ENCODE data around the gene BLVRA.
A peak's percentile ranks its signal among the peaks of the same experiment; 100 is the strongest.
"Not testable (repeated sequence)": the region's sequence is repeated elsewhere in the genome, so short reads cannot be mapped to it uniquely, and the experiment has no call there.

BLVRA gene

DNA sequence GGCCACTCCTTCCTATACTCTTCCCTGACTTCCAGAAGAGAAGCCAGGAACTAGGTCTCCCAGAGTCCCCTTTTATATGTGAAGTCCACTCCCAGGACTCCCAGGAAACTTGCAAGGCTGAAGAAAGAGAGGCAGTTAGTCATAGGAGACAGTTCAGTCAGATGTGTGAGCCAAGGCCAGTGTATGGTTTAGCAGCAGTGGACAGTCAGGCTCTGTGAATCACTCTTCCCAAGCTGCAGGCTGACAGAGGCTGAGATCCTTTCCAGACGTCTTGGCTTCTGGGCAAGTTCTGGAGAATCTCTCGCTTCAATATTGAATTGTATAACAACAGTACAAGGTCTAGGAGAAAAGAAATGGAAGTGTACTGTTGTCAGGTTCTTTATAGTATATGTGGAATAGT lies 26.9 kb downstream of the BLVRA start:
- Mint-ChIP-seq H3K36me3 (peaks cover 2 to 15% of the 10 kb centered on the region in 2 donors), H3K27ac (no peak overlapping the region), H3K4me1 (peaks cover 0 to 2% of the 10 kb centered on the region in 2 donors), H3K4me3 (no peak overlapping the region), H3K9me3 (no peaks in the 10 kb centered on the region), H3K27me3 (no peaks in the 10 kb centered on the region)
- no peak for ATAC-seq (replicated peaks)
- no peak for DNase-seq

DNA sequence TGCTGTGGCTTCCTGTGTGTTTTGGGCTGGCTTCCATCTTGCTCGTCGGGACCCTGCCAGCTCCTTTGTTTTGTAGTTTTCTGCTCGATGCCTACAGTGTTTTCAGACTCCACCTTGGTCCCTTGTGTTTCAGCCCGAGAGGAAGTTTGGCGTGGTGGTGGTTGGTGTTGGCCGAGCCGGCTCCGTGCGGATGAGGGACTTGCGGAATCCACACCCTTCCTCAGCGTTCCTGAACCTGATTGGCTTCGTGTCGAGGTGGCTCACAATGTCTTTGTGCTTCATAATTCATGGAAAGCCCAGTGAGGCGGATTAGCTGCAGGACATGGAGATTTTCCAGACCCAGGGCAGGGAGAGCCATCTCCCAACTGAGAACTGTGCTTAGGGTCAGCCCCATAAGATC lies 29.3 kb downstream of the BLVRA start:
- ATAC-seq (replicated peaks) (no peak), DNase-seq (no peak)
- H3K4me1 Mint-ChIP-seq = peaks cover 0 to 2% of the 10 kb centered on the region in 2 donors
- no peaks in the 10 kb centered on the region for H3K9me3 Mint-ChIP-seq
- no peak overlapping the region for H3K27ac Mint-ChIP-seq
- H3K4me3 Mint-ChIP-seq = no peak overlapping the region
- peaks cover 2 to 10% of the 10 kb centered on the region in 2 donors for H3K36me3 Mint-ChIP-seq
- H3K27me3 Mint-ChIP-seq = no peaks in the 10 kb centered on the region

DNA sequence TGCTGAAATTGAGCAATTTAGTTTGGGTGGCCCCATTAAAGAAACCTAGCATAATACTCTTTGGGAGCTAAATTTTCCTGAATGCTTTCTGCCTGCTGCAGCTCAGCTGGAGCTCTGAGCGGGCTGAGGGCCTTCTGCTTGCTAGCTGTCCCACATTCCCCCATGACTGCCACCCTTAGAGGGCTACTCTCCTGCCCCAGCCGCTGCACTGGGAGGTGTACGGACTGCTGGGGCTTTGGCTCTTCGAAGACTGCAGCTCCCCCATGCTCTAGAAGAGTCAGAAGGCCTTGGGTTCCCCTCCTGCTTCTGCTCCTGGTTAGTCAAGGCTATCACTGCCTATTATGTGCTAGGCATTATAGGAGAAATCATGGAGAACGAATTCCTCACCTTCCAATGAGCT lies 31.5 kb downstream of the BLVRA start:
- no peak overlapping the region for H3K4me3 Mint-ChIP-seq
- no peaks in the 10 kb centered on the region for H3K9me3 Mint-ChIP-seq
- H3K27ac Mint-ChIP-seq = no peak overlapping the region
- DNase-seq (no peak), ATAC-seq (replicated peaks) (no peak)
- no peaks in the 10 kb centered on the region for H3K27me3 Mint-ChIP-seq
- H3K36me3 Mint-ChIP-seq = peaks cover 2 to 10% of the 10 kb centered on the region in 2 donors
- H3K4me1 Mint-ChIP-seq = no peaks in the 10 kb centered on the region

DNA sequence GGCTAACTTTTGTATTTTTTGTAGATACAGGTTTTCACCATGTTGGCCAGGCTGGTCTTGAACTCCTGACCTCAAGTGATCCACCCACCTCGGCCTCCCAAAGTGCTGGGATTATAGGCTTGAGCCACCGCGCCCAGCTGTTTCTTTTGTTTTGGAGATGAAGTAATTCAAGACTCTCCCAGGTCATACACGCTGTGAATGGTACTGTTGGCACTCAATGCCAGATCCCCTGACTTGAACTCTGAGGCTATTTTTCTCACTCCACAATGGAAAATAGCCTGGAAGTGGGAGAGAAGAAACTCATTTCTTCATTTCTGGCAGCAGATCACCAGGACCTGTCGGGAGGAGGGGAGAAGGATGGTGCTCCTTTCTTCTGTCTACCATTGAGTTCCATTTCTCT lies 32.4 kb downstream of the BLVRA start:
- H3K4me1 Mint-ChIP-seq = no peaks in the 10 kb centered on the region
- no peaks in the 10 kb centered on the region for H3K9me3 Mint-ChIP-seq
- no peak for DNase-seq
- ATAC-seq (replicated peaks) = no peak
- H3K36me3 Mint-ChIP-seq = peaks cover 2 to 10% of the 10 kb centered on the region in 2 donors
- H3K27me3 Mint-ChIP-seq = no peaks in the 10 kb centered on the region
- H3K27ac Mint-ChIP-seq = no peak overlapping the region
- no peak overlapping the region for H3K4me3 Mint-ChIP-seq

DNA sequence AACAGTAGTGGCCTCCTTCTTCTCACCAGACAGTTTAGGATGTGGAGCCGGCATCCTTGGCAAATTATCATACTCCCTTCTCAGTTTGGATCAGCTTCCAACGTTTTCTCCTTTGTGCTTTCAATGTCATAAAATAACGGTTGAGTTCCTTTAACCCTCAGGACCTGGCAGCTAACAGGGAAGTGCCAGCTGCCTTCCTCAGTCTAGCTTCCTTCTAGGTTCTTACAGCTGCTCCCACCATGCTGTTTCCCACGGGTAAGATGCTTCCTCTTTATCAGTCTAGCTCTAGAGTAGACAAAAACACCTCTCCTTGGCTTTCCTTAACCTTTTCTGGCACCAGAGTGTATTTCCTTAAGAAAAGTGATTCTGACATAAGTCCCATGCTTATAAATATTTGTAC lies 33.2 kb downstream of the BLVRA start:
- Mint-ChIP-seq H3K9me3 (no peaks in the 10 kb centered on the region), H3K27me3 (no peaks in the 10 kb centered on the region), H3K27ac (no peak overlapping the region), H3K4me1 (no peaks in the 10 kb centered on the region), H3K4me3 (no peak overlapping the region), H3K36me3 (peaks cover 2 to 10% of the 10 kb centered on the region in 2 donors)
- DNase-seq = no peak
- no peak for ATAC-seq (replicated peaks)

DNA sequence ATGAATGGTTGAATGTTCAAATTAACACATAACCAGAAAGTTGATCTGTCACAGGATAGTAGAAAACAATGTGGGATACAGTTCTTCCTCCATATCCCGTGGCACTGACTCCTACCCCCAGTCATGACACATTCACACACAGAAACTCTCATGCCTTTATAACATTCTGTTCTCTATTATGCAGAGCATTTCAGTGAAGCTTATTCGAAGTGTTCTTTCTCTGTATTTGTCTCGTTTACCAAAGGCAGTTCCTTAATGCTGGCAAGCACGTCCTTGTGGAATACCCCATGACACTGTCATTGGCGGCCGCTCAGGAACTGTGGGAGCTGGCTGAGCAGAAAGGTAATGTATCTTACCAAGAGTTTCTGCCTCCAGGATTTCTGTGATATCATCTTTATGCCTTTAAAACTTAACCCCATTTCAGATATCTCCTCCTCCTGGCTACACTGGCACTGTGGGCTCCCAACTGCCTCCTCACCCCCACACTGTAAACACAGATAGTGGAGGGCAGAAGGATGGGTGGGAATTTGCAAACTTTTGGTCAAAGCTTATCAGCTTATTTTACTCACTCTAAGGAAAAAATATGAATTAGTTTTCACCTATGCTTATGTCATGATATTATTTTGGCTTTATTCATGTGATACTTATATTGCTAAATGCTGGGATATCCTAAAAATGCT lies 34.1 kb downstream of the BLVRA start:
- Mint-ChIP-seq H3K4me1 (no peaks in the 10 kb centered on the region), H3K9me3 (no peaks in the 10 kb centered on the region), H3K27me3 (no peaks in the 10 kb centered on the region), H3K36me3 (peaks cover 2 to 9% of the 10 kb centered on the region in 2 donors), H3K27ac (no peak overlapping the region), H3K4me3 (no peak overlapping the region)
- ATAC-seq (replicated peaks) = no peak
- DNase-seq = no peak

DNA sequence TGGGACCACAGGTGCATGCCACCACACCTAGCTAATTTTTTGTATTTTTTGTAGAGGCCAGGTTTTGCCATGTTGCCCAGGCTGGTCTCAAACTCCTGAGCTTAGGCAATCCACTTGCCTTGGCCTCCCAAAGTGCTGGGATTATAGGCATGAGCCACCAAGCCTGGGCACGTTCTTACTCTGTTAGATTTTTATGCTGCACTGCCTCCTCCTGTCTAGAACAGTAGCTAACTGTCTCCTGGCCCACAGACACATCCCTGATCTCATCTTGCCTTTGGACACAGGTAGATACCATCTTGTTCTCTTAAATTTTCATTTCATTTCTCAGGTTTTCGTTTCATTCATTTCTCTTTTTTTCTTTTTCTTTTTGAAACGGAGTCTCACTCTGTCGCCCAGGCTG lies 41.1 kb downstream of the BLVRA start:
- Mint-ChIP-seq H3K36me3 (peaks cover 0 to 1% of the 10 kb centered on the region in 2 donors), H3K27ac (peak overlapping the region; percentile 3)
- no peak for ATAC-seq (replicated peaks)

DNA sequence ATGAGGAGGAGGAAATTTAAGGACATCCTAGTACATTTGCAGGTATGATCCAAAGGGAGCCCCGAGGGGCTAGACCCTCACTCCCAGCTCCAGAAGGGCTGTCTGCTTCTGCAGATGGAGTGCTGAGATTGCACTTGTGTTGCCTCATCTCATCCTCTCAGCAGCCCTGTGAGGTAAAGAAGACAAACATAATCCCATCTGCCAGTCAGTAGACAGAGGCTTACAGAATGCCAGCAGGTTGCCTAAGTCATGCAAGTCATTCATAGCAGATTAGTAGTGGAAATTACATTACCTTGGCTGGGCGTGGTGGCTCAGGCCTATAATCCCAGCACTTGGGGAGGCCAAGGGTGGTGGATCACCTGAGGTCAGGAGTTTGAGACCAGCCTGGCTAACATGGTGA lies 45.4 kb downstream of the BLVRA start:
- Mint-ChIP-seq H3K4me3 (no peak overlapping the region), H3K4me1 (no peaks in the 10 kb centered on the region), H3K27me3 (no peaks in the 10 kb centered on the region), H3K9me3 (no peaks in the 10 kb centered on the region), H3K36me3 (peaks cover 4 to 19% of the 10 kb centered on the region in 2 donors), H3K27ac (no peak overlapping the region)
- ATAC-seq (replicated peaks) = no peak
- no peak for DNase-seq

More for the DNA sequence above, 41.1 kb downstream of the BLVRA start:
- DNase-seq = no peak
- no peaks in the 10 kb centered on the region for H3K27me3 Mint-ChIP-seq
- H3K9me3 Mint-ChIP-seq = no peaks in the 10 kb centered on the region
- H3K4me1 Mint-ChIP-seq = no peaks in the 10 kb centered on the region
- H3K4me3 Mint-ChIP-seq = no peak overlapping the region

DNA sequence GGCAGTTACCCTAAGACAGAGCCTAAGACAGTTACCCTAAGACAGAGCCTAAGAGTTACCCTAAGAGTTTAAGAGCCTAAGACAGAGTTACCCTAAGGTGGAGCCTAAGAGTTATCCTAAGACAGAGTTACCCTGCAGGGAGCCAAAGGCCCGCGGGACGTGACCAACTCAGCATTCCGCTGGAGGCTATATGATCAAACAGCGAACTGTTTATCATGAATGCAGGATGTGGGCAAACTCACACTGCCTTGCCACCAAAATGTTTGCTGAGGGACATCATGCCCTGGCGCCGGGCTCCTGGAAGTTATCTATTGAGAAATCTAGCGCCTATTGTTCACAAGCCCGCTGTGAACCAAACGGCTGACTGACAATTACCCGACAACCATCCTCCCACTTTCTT lies 49.9 kb downstream of the BLVRA start:
- H3K4me1 Mint-ChIP-seq = no peaks in the 10 kb centered on the region
- H3K27me3 Mint-ChIP-seq = peaks cover 11 to 13% of the 10 kb centered on the region in 2 donors
- no peaks in the 10 kb centered on the region for H3K9me3 Mint-ChIP-seq
- DNase-seq (no peak), ATAC-seq (replicated peaks) (no peak)
- peaks cover 4 to 19% of the 10 kb centered on the region in 2 donors for H3K36me3 Mint-ChIP-seq
- no peak overlapping the region for H3K4me3 Mint-ChIP-seq
- H3K27ac Mint-ChIP-seq = no peak overlapping the region

DNA sequence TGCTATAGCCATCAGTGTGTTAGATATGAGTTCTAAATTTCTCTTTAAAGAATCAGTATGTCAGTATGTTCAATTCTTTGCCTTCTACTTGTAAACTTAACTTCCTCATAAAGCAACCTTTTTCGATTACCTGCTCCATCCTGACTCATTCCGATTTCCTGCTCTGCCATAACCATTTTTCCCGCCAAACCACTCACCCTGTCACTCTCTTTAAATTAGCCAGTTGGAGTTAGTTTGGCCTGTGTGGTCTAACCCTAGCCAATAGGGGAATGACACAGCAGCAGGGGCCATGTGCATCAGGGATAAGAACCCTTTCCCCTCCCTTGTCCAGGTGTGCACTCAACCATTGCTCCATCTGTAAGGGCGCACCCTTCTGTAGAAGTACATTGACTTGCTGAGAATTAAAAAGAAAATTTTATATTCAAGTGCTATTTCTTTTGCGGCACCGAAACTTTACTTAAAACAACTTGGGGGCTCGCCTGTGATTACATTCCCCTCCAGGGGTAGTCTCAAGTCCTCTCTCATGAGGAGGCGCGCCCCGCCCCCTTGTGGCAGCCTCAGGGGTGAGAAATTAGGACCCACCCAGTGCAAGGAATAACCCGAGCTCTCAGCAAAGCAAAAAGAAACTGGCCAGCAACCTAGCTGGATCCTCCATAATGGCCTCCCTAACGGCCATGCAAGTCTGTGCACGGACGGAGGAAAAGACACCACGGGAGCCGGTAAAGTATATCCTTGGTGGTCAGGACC lies 51.9 kb downstream of the BLVRA start:
- H3K27me3 Mint-ChIP-seq = peaks cover 23 to 25% of the 10 kb centered on the region in 2 donors
- H3K9me3 Mint-ChIP-seq; ATAC-seq (replicated peaks); H3K4me3 Mint-ChIP-seq; H3K27ac Mint-ChIP-seq; H3K4me1 Mint-ChIP-seq; DNase-seq: not testable (repeated sequence)
- peaks cover 4 to 12% of the 10 kb centered on the region in 2 donors for H3K36me3 Mint-ChIP-seq

DNA sequence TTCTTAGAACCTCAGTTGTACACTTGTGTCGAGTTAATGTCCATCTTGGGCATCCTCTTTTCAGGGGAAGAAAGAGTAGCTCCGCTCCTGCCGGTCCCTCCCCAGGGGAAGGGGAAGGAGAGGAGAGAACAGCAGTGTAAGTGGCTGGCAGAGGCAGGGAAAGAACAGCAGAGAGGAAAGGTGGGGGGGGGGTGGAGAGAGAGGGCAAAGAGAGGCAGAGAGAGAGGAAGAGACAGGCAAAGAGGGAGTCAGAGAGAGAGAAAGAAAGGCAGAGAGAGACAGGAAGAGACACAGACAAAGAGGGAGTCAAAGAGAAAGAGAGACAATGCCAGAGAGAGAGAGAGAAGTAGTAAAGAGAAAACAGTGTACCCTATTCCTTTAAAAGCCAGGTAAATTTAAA lies 56.9 kb downstream of the BLVRA start:
- ATAC-seq (replicated peaks) (no peak), DNase-seq (no peak)
- H3K27me3 Mint-ChIP-seq = peaks cover 34 to 40% of the 10 kb centered on the region in 2 donors
- no peak overlapping the region for H3K27ac Mint-ChIP-seq
- no peak overlapping the region for H3K4me3 Mint-ChIP-seq
- H3K9me3 Mint-ChIP-seq = no peaks in the 10 kb centered on the region
- H3K4me1 Mint-ChIP-seq = no peaks in the 10 kb centered on the region
- H3K36me3 Mint-ChIP-seq = no peaks in the 10 kb centered on the region

DNA sequence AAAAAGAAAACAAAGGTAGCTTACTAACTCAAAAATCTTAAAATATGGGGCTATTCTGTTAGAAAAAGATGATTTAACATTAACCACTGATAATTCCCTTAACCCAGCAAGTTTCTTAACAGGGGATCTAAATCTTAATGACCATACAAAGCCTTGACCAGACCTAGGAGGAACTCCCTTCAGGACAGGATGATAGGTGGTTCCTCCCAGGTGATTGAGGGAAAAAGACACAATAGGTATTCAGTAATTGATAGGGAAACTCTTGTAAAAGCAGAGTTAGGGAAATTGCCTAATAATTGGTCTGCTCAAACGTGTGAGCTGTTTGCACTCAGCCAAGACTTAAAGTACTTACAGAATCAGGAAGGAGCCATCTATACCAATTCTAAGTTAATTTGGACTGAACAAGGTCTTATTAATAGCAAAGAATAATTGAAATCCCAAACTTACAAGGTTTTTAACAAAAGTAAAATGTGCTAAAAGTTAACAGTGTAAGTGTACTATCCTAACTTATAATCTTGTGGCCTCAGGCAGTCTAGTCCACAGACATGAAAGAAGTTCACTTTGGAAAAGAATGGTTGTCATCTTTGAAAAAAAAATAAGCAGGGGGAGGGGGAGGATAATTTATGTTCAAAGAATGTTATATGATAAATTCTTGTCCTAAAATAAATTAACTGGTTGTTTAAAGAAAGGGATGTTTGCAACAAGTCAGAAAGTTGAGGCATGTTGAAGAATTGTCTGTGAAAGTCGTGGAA lies 57.7 kb downstream of the BLVRA start:
- H3K9me3 Mint-ChIP-seq; DNase-seq; H3K4me1 Mint-ChIP-seq; H3K27ac Mint-ChIP-seq; H3K4me3 Mint-ChIP-seq; H3K36me3 Mint-ChIP-seq; ATAC-seq (replicated peaks): not testable (repeated sequence)
- peaks cover 34 to 42% of the 10 kb centered on the region in 2 donors for H3K27me3 Mint-ChIP-seq

DNA sequence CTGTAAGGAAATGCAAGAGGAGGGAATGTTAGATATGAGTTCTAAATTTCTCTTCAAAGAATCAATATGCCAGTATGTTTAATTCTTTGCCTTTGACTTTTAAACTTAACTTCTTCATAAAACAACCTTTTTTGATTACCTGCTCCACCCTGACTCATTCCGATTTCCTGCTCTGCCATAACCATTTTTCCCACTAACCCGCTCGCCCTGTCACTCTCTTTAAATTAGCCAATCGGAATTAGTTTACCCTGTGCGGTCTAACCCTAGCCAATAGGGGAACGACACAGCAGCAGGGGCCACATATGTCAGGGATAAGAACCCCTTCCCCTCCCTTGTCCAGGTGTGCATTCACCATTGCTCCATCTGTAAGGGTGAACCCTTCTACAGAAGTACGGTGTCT lies 64.9 kb downstream of the BLVRA start:
- not testable (repeated sequence) for H3K4me3 Mint-ChIP-seq; H3K27ac Mint-ChIP-seq; H3K36me3 Mint-ChIP-seq; H3K4me1 Mint-ChIP-seq; ATAC-seq (replicated peaks); H3K9me3 Mint-ChIP-seq; DNase-seq
- H3K27me3 Mint-ChIP-seq = peaks cover 28 to 52% of the 10 kb centered on the region in 2 donors

DNA sequence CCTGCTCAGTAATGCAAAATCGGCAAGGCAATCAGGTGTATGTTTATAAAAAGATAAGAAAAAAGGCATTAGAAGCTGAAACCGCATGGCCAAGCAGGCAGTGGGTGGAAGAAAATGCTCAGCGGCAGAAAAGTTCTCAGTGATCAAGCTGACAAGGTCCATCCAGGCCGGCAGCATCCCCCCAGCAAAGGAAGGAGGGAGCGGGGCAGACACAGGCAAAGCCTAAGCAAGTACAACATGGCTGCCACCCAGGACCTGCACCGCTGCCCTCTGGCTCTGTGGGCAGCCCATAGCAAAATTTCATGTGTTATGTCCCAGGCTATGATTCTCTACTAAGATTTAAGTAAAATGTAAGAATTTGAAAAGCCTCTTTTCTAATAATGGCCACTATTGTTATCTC lies 65.5 kb downstream of the BLVRA start:
- ATAC-seq (replicated peaks) (no peak), DNase-seq (no peak)
- Mint-ChIP-seq H3K9me3 (no peaks in the 10 kb centered on the region), H3K4me3 (no peak overlapping the region), H3K27me3 (peaks cover 31 to 57% of the 10 kb centered on the region in 2 donors), H3K27ac (no peak overlapping the region), H3K36me3 (no peaks in the 10 kb centered on the region), H3K4me1 (no peaks in the 10 kb centered on the region)
